Renal cortical epithelial cell (primary cell): ENCODE measurements around the gene RASD1. TPM values are rescaled to one million over a fixed set of nuclear protein-coding genes. Genes with fewer than 3 reads are reported as not detected.
A peak's percentile ranks its signal among the peaks of the same experiment; 100 is the strongest.

Experiments used
- DNase-seq: peaks from one replicate; pipeline ENCODE4 v3.0.0-alpha.2; 2011; ENCODE audit warnings: low read depth
- total RNA-seq: library from RNA; depleted of rRNA; stranded (reverse); fragments of >200 nt; gene quantifications from 2 replicates; pipeline ENCODE4 v1.2.3, GENCODE V29; 2014

The RASD1 gene, protein sequence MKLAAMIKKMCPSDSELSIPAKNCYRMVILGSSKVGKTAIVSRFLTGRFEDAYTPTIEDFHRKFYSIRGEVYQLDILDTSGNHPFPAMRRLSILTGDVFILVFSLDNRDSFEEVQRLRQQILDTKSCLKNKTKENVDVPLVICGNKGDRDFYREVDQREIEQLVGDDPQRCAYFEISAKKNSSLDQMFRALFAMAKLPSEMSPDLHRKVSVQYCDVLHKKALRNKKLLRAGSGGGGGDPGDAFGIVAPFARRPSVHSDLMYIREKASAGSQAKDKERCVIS
- total RNA-seq, result 16.1 and 154 TPM in 2 replicates

DNA sequence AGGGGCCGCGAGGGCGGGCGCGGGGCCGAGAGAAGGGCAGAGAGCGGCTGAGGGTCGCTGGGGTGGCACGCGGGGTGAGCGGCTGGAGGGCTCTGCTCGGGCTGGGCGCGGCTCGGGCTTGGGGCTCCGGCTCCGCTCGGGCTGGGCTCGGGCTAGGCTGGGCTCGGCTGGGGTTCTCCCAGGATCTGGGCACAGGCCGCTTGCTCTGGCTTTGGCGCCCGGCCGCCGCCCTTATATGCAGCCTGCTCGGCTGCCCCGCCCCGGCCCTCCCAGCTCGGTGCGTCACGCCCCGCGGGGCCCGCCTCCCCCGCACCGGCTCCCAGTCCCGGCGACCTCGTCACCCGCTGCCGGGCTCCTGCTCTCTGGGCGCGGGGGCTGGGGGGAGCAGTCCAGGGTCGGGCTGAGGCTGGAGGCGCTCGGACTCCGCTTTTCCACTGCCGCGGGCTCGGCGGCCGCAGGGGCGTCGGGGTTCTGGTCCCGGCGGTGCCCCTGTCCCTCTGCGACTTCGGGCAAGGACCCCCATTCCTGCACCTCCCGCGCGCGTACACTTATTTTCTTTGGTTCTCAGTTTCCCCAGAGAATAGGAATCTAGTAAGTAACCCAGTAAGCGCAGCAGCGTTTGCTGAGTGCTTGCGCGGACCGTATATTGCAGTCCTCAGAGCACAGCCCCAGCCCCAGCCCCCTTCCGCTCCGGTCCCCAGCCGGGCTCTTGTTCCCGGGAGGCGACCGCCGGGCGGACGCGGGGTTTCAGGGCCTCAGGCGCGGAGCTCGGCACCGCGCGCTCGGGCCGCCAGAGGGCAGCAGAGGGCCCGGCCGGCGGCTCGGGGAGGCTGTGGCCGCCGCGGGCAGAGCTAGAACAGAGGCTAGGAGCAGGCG lies at the start of gene RASD1:
RASD1 (minus strand) TSS at position 207 of the 876 bp plus-strand sequence. CDS start 214 bp downstream, outside the sequence.
- DNase-seq, result peak; percentile 45

- no peak for DNase-seq
These were observed 49.8 kb upstream of the RASD1 start for GRCh38 chr17:17545984-17546383.

GRCh38 chr17:17545031-17545820 lies 49.0 kb upstream of the RASD1 start:
- no peak for DNase-seq

GRCh38 chr17:17542906-17543635 lies 46.9 kb upstream of the RASD1 start:
- DNase-seq, result no peak

DNA sequence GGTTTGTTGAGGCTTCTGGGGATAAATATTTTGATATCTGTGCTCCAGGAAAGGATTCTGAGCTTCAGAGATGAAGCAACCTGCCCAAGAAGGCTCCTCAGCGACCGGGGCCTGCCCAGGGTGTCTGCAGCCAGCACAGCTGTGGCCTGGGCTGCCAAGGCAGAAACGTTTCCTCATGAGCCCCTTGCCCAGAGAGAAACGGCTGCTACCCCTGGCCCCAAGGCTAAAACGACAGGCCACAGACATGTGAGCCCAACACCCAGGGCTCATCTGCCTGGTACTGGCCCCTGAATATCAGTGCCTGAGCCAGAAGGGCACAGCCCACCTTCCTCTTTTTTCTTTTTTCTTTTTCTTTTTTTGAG lies 45.4 kb upstream of the RASD1 start:
- no peak for DNase-seq

- no peak for DNase-seq
These were observed 44.9 kb upstream of the RASD1 start for GRCh38 chr17:17540935-17541639.

GRCh38 chr17:17540278-17540906 lies 44.2 kb upstream of the RASD1 start:
- DNase-seq, result no peak

GRCh38 chr17:17539591-17539990 lies 43.4 kb upstream of the RASD1 start:
- no peak for DNase-seq

DNA sequence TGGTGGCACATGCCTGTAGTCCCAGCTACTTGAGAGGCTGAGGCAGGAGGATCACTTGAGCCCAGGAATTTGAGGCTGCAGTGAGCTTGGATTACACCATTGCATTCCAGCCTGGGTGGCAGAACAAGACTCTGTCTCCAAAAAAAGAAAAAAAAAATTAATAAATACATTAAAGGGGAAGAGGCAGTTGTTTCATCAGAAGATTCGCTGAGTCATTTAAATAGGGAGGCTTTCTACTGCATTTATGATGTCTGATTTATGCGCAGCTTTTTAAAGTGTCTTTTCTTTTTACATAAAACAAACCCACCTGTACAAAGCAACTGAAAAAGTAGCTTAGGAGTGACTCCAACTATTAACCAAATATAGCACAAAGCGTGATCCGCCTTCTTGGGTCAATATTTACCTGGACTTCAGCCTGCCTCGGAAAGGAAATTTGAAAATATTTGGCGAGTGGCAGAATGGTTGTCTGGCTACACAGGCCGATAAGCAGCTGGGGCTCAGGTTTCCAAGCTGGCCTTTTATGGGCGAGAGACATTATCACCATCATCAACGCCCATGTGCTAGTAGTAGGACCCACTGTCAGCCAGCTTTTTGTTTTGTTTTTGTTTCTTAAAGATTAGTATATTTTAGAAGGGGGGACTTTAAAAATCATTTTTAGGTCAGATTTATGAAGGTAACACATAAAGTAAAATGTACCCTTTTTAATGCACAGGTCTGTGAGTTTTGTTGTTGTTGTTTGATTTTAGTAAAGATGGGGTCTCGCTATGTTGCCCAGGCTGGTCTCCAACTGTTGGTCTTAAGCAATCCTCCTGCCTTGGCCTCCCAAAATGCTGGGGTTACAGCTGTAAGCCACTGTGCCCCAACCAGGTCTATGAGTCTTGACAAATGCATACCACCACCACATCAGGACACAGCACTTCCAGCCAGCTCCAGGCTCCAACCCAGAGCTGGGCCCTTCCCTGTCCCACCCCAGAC lies 42.5 kb upstream of the RASD1 start:
- no peak for DNase-seq

- no peak for DNase-seq
These were observed 41.3 kb upstream of the RASD1 start for GRCh38 chr17:17537311-17538099.

- DNase-seq, result no peak
These were observed 40.5 kb upstream of the RASD1 start for GRCh38 chr17:17536702-17537101.

DNA sequence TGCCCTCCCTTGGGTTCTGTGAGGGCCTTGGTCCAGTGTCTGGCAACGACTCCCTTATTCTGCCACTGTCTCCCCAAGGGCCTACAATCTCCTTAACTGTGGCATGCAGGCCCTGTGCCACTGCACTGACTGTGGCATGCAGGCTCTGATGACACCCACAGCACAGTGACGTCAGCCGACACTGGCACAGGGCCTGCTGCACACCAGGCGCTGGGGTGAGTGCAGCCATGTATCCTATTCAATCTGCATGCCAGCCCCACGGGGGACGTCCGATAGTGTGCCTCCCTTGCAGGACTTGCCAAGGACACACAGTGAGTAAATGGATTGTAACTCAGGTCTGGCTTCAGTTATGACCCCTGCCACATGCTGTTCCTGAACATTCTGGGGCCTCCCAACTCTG lies 39.8 kb upstream of the RASD1 start:
- DNase-seq, result peak; percentile 6

- DNase-seq, result peak; percentile 6
These were observed 37.8 kb upstream of the RASD1 start for GRCh38 chr17:17533901-17534441.

- DNase-seq, result no peak
These were observed 36.8 kb upstream of the RASD1 start for GRCh38 chr17:17532991-17533390.

DNA sequence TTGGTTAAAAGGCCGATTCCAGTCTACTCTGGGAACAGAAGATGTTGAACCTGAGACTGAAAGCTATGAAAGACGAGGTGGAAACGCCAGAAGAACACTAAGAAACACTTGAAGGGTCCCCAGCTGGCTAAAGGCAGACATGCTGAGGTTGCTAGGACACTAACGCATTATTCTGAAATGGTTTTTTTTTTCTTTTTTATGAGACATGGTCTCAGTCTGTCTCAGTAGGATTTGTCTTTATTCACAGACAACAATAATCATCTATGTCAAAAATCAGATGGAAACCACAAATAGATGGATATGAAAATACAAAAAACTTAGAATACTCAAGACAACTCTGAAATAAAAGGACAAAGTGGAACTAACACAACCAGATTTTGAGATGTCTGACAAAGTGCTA lies 35.0 kb upstream of the RASD1 start:
- DNase-seq, result no peak

DNA sequence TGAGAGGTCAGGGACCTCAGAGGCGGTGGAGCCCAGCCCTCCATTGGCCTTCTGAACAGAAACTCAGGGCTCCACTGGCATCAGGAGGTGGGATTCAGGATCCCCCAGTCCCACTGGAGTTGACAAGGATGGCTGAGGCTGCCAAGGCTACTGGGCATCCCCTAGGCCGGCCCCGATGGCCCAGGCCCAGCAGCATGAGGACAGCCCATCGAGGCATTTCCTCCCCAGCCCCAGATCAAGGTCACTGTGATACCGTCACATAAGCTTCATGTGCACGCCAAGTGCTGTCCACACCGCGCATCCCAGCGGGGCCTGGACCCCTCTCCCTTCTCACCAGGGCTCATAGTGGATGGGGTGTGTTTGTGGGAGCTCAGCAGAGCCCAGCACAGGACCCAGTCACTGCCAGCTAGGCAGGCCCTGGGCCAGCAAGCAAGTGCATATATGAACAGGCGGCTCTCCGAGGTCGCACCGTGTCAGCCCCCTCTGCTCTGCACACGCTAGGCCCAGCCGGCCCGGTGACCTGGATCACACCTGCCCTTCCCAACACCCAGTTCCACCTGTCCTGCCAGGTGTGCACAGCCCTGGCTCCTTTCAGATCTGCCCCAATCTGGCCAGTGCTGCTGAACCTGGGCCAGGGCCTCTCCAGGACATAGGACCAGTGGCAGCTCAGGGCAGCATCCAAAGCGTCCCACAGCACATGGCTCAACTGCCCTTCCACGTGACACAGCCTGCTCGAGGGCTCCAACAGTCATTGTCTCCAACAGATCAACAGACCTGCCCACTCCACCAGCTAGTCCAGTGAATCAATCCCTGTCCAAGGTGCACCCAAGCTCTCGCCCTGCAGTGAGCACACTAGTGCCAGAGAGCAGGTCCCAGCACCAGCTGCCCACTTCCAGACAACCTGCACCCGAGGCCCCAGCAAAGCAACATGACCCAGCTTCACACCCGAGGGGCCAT lies 32.8 kb upstream of the RASD1 start:
- DNase-seq, result no peak

DNA sequence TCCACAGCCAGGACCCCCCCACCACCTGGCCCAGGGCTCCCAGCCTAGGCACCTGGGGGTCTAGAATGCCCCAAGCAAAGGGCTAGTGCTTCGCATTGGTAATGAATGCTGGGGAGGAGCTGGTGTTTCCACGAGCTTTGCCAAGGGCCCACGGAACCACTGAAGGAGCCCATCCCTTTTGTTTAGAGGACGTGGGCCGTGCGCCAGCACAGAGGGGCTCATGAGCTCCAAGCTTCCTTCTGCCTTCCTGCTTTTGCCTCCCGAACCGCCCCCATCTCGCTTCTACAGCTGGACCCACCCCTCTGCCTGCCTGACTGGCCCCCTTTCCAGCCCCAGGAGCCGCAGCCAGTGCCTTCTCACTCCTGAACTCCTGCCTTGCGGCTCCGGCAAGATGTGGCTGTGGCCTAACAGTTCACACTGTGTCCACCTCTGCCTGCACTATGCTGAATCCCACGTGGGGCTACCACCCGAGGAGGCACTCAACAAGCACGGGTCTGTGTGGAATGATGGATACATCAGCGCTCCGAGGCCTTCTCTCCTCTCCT lies 31.8 kb upstream of the RASD1 start:
- no peak for DNase-seq
